Adipocyte (in vitro differentiated cells): Measurements from ENCODE around the gene DDN.

ENCODE experiments used
- DNase-seq: peaks from one replicate; pipeline ENCODE4 v3.0.0-alpha.2; 2015; ENCODE audit warnings: low read depth
- H3K27me3 ChIP-seq: replicated peaks from 2 replicates; pipeline ENCODE4 v1.7.0; 2013; ENCODE audit warnings: mild to moderate bottlenecking, low read length, moderate library complexity; ENCODE audit not compliant: control insufficient read depth, insufficient read depth
- H3K36me3 ChIP-seq: 2 replicates; pipeline ENCODE4 v1.7.0; 2013; ENCODE audit warnings: low read length, mild to moderate bottlenecking, moderate library complexity; ENCODE audit not compliant: control insufficient read depth, insufficient read depth, severe bottlenecking
- H3K4me1 ChIP-seq: 2 replicates; pipeline ENCODE4 v1.7.0; 2013; ENCODE audit warnings: mild to moderate bottlenecking, low read length, moderate library complexity; ENCODE audit not compliant: control insufficient read depth, insufficient read depth
- H3K4me3 ChIP-seq: 2 replicates; pipeline ENCODE4 v1.7.0; 2013; ENCODE audit warnings: mild to moderate bottlenecking, low read length, moderate library complexity
- H3K9ac ChIP-seq: 2 replicates; pipeline ENCODE4 v1.7.0; 2013; ENCODE audit warnings: mild to moderate bottlenecking, low read length, moderate library complexity
- H3K9me3 ChIP-seq: 2 replicates; pipeline ENCODE4 v1.7.0; 2013; ENCODE audit warnings: mild to moderate bottlenecking, low read length, moderate library complexity; ENCODE audit not compliant: control insufficient read depth

DDN gene

DNA sequence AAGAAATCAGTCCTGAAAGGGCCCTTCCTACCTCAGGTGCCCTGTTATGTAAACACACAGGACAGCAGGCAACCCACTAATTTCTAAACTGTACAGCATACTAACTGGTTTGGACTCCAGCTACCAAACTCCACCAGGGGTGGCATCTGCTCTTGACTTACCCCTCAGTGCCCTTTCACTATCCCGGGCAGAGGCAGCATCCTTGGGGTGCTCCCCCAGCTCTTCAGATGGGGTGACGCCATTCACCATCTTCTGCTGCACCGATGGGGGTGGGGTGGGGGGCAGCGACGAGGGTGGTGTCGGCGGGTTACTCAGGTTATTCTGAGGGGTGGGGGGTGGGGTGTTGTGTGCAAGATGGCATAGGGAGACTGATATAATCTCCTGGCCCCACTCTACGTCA lies 30.9 kb upstream of the DDN start:
- H3K4me1 ChIP-seq: no peaks in the 10 kb centered on the region
- H3K9me3 ChIP-seq: no peaks in the 10 kb centered on the region
- no peaks in the 10 kb centered on the region for H3K27me3 ChIP-seq
- peaks cover 91% of the 10 kb centered on the region for H3K36me3 ChIP-seq
- H3K9ac ChIP-seq: no peak overlapping the region
- H3K4me3 ChIP-seq: no peak overlapping the region
- DNase-seq: no peak

DNA sequence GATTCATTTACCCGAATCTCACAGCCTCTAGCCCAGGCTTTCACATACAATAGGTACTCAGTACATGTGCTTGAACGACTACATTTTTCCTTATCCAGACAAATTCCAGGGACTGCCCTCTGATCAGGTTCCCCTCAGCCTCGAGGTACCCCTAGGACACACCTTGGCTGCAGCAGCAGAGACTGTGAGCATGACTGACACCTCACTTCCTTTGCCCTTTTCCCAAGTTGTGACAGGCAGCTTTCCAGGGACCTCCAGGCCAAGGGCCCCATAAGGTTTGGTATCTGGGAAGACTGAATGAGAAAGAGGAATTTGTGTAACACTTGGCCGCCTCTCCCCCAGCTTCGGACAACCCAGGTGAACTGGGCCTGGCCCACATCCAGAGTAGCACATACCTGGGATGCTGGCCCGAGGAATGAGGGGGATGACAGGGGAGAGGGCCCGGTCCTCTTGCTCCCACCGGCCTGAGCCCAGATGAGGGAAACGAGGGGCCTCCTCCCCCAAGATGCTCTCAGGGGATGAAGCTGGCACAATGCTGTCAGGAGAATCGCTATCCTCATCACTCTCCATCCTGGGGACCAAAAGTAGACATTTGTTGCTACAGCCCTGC lies 29.6 kb upstream of the DDN start:
- Histone ChIP-seq H3K36me3 (peaks cover 91% of the 10 kb centered on the region), H3K4me3 (no peak overlapping the region), H3K9ac (no peak overlapping the region), H3K27me3 (no peaks in the 10 kb centered on the region), H3K4me1 (no peaks in the 10 kb centered on the region), H3K9me3 (no peaks in the 10 kb centered on the region)
- DNase-seq: no peak

DNA sequence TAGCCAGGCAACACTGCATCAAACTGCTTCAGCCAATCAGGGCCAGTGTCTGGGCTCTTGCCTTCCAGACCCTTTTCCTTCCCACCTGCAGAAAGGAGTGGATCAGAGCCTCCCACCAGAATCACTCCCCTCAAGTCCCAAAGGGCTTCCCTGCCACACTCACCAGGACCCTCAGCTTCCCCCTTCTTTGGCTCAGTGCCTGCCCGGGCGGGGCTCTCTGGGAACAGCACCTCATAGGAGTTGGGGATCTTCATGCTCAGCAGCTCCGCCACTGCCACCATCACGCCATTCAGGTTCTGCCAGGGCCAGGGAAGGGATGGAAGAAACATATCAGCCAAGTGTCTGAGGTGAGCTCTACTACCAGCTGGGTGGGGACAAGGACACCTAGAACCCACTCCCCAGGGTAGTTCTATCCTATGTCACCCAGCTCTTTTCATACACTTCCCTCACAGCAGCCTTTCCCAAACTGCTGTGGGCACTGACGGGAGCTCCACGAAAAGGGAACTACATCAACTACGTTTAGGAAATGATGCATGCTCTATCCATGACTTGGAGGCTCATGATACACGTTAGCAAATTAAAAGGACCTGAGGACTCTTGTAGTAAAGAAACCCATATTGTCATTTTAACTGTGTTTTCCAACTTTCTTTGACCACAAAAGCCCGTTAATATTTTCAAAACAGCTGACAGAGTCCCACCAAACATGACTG lies 28.8 kb upstream of the DDN start:
- H3K9ac ChIP-seq: no peak overlapping the region
- peaks cover 91% of the 10 kb centered on the region for H3K36me3 ChIP-seq
- H3K9me3 ChIP-seq: no peaks in the 10 kb centered on the region
- no peak for DNase-seq
- no peak overlapping the region for H3K4me3 ChIP-seq
- no peaks in the 10 kb centered on the region for H3K27me3 ChIP-seq
- no peaks in the 10 kb centered on the region for H3K4me1 ChIP-seq

DNA sequence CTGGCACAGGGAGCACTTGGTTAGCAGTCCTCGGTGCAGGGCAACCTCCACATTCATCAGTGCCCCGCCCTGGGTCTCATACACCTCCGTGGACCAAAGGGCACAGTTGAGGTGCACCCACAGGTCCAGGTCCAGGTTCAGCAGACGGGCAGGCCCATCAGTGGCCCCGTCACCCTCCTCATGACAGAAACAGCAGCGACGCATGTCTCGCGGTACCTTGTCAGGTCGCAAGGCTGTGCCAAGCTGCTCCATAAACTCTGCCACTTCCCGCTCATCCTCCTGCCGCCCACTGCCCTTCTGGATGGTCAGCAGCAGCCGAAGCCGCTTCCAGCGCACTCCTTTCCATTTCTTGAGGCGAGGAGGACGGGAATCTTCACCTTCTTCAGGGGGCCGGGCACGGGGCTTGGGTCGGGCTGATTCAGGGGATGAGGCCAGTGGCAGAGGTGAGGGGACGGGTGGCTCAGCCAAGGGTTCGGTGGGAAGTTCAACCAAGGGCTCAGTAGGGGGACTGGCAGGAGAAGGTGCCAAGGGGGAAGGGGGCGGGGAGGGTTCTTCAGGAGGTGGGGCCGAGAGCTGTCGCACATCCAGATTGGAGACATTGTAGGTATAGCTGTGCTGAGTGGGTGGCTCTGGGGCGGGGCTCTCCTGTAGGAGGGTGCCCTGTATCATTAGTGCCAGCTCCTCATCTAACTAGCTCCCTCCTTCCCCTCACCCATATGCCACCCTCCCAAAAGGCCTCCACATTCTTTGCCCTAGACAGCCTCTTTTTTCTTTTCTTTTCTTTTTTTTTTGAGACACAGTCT lies 27.7 kb upstream of the DDN start:
- Histone ChIP-seq H3K9ac (no peak overlapping the region), H3K9me3 (no peaks in the 10 kb centered on the region), H3K36me3 (peaks cover 91% of the 10 kb centered on the region), H3K4me3 (no peak overlapping the region), H3K27me3 (no peaks in the 10 kb centered on the region), H3K4me1 (no peaks in the 10 kb centered on the region)
- DNase-seq: no peak

DNA sequence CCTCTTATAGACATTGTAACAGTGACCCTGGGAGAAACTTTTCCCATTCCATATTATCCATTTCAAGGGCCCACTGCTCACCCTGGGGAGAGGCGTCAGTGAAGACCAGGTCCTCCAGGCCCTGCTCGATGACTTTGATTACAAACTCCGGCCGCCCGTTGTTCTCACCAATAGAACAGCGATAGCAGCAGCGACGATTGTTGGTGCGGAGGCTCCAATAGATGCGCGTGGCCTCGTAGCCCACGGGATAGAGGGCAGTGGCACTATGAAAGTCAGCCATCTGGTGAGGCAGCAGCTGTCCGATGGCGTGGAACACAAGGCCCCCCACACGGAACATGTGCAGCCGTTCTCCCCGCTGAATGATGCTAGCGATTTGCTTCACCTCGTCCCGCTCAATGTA lies 26.9 kb upstream of the DDN start:
- no peak for DNase-seq
- Histone ChIP-seq H3K4me1 (no peaks in the 10 kb centered on the region), H3K36me3 (peaks cover 90% of the 10 kb centered on the region), H3K4me3 (no peak overlapping the region), H3K27me3 (no peaks in the 10 kb centered on the region), H3K9me3 (no peaks in the 10 kb centered on the region), H3K9ac (no peak overlapping the region)

DNA sequence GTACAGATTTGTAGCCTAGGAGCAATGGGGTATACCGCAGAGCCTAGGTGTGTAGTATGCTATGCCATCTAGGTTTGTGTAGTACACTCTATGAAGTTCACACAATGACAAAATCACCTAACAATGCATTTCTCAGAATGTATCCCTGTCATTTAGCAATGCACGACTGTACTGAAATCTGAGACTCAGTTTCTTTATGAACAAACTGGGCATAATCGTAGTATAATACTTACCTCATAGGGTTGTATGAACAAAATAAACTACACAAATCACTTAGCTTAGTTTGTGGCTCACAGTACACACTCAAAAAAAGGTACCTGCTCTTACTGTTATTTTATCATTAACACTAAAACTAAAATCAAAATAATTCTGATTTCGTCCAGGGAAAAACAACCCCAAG lies 26.3 kb upstream of the DDN start:
- H3K4me3 ChIP-seq: no peak overlapping the region
- H3K36me3 ChIP-seq: peaks cover 94% of the 10 kb centered on the region
- H3K4me1 ChIP-seq: no peaks in the 10 kb centered on the region
- no peaks in the 10 kb centered on the region for H3K27me3 ChIP-seq
- no peak overlapping the region for H3K9ac ChIP-seq
- no peaks in the 10 kb centered on the region for H3K9me3 ChIP-seq
- no peak for DNase-seq

DNA sequence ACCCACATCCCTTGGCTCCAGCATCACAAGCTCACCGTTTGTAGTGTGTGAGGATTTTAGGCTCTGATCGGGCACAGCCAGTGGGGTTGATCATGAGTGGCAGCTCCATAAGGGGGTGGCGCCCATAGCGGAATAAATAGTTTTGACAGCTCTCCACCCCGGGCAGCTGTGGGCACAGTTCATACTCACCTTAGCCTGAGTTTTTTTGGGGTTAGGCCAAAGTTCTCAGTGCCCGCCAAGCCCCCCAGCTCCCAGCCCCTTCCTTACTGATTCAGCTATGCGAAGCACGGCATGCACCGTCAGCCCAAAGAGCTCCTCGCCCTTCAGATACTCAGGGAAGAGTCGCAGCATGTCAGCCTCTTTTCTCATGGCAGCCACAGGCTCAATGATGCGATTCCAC lies 25.4 kb upstream of the DDN start:
- Histone ChIP-seq H3K9ac (no peak overlapping the region), H3K4me3 (no peak overlapping the region), H3K9me3 (no peaks in the 10 kb centered on the region), H3K4me1 (peaks cover 4% of the 10 kb centered on the region), H3K36me3 (peaks cover 88% of the 10 kb centered on the region), H3K27me3 (no peaks in the 10 kb centered on the region)
- DNase-seq: no peak

DNA sequence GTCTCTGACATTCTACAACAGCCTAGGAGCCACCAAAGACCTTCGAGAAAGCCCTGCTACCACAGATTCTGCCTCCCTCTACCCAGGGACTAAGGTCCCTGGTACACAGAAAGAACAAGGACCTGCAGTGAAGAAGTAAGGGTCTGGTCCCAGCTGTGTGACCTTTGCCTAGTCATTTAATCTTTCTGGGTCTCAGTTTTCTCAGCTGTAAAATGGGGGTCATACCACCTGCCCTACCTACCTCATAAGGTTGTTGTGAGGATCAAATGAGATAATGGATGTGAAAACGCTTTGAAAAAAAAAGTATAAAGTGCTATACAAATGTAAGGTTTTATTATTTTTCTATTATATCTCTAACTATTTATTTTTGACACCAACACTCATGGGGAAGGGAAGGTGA lies 24.6 kb upstream of the DDN start:
- H3K9me3 ChIP-seq: no peaks in the 10 kb centered on the region
- peaks cover 6% of the 10 kb centered on the region for H3K4me1 ChIP-seq
- peaks cover 81% of the 10 kb centered on the region for H3K36me3 ChIP-seq
- no peak overlapping the region for H3K9ac ChIP-seq
- H3K4me3 ChIP-seq: no peak overlapping the region
- H3K27me3 ChIP-seq: no peaks in the 10 kb centered on the region
- DNase-seq: no peak

DNA sequence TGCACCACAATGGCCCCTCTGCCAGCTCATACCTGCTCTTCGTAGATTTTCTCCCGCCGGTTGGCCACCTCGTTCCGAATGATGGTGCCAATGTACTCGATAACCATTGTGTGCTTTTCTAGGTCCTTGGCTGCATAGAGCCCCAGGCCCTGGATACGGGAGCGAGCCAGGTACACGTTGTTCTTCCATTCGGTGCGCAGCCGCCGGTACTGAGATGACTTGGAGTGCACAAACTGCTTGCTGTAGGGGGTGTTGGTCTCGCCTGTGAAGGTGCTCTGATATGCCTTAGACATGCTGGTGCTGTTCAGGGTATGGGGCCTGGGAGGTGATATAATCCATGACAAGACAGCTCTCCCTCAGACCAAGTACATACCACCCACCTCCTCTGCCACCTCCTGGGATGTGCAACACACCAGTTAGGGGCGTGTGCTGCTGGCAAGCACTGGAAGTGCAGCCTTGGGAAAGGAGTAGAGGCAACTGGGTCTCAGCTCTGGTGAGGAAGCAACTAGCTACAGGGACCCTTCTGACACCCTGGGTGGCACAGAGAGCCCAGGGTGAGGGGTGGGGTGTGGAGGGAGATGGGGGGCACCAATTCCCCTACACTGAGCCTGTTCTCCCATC lies 23.5 kb upstream of the DDN start:
- Histone ChIP-seq H3K9ac (no peak overlapping the region), H3K4me1 (peaks cover 10% of the 10 kb centered on the region), H3K27me3 (no peaks in the 10 kb centered on the region), H3K36me3 (peaks cover 70% of the 10 kb centered on the region), H3K9me3 (no peaks in the 10 kb centered on the region), H3K4me3 (no peak overlapping the region)
- DNase-seq: no peak

DNA sequence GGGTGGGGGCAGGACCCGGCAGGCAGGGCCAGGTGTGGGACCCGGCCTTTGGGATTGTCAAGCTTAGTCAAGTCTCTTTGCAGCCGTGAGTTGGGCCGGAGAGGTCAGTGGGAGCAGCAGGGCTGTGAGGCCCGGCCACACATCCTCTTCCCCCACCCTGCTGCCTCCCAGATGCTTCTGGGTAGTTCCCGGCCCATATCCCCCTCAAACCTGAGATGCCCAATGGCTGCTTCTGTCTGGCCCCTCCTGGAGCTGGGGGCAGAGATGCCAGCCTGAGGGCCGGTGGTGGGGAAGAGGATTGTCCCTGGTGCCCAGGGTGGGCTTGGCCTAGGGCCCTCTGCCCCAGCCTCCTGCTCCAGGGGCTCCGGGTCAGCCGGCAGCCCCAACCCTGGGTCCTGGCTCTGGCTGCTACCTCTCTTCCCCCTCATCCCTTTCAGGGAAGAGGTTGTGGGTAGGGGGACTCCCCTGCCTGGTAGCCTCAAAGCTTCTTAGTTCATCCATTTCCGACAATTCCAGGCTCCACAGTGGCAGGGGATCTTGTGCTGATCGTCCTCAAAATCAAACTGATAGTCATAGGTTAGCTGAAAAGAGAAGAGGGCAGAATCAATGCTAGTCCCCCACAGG lies 22.2 kb upstream of the DDN start:
- Histone ChIP-seq H3K27me3 (no peaks in the 10 kb centered on the region), H3K36me3 (peaks cover 57% of the 10 kb centered on the region), H3K4me1 (peaks cover 22% of the 10 kb centered on the region), H3K9ac (no peak overlapping the region), H3K9me3 (no peaks in the 10 kb centered on the region), H3K4me3 (no peak overlapping the region)
- no peak for DNase-seq

DNA sequence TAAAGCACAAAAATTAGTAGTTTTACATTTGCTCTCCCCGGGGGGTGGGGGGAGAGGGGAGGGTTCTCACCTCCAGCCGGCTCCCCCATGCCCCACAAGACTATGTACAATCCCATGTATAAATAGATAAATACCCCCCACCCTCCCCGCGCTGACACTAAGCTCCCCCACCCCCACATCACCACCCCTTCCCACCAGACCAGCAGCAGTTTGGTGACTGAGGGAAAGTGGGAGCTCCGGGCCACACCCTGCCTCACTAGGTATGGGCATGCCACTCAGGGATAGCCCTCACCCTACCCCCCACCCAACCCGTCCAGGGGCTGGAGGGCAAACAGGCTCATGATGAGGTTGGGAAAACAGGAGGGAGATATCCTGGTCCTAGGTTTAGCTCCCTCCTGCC lies 21.3 kb upstream of the DDN start:
- H3K27me3 ChIP-seq: no peaks in the 10 kb centered on the region
- DNase-seq: no peak
- H3K4me3 ChIP-seq: no peak overlapping the region
- H3K9ac ChIP-seq: no peak overlapping the region
- peaks cover 26% of the 10 kb centered on the region for H3K4me1 ChIP-seq
- H3K9me3 ChIP-seq: no peaks in the 10 kb centered on the region
- peaks cover 47% of the 10 kb centered on the region for H3K36me3 ChIP-seq
